D721Med (cell line): ENCODE data around the gene UNC13A.

Experiments
- DNase-seq: peaks from one replicate; pipeline ENCODE4 v3.0.0; 2011; ENCODE audit warnings: low spot score; ENCODE audit not compliant: insufficient read length
- FAIRE-seq: peaks from 2 replicates; lab custom pipeline; 2011; peaks lifted over from hg19 to GRCh38; lab: Jason Lieb, UNC
- TF ChIP-seq, protein P1 (sequence below): IDR thresholded peaks from 2 replicates; pipeline ENCODE4 v1.5.1; 2012; ENCODE audit warnings: mild to moderate bottlenecking, control low read depth; ENCODE audit not compliant: insufficient read depth; ENCODE audit errors: missing control alignments

Gene UNC13A

DNA sequence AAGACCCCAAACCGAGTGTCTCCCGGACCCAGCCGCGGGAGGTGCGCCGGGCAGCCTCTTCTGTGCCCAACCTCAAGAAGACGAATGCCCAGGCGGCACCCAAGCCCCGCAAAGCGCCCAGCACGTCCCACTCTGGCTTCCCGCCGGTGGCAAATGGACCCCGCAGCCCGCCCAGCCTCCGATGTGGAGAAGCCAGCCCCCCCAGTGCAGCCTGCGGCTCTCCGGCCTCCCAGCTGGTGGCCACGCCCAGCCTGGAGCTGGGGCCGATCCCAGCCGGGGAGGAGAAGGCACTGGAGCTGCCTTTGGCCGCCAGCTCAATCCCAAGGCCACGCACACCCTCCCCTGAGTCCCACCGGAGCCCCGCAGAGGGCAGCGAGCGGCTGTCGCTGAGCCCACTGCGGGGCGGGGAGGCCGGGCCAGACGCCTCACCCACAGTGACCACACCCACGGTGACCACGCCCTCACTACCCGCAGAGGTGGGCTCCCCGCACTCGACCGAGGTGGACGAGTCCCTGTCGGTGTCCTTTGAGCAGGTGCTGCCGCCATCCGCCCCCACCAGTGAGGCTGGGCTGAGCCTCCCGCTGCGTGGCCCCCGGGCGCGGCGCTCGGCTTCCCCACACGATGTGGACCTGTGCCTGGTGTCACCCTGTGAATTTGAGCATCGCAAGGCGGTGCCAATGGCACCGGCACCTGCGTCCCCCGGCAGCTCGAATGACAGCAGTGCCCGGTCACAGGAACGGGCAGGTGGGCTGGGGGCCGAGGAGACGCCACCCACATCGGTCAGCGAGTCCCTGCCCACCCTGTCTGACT, 39.0 kb upstream of the UNC13A start:
- DNase-seq (no peak), FAIRE-seq (no peak)
- TF ChIP-seq, protein P1, sequence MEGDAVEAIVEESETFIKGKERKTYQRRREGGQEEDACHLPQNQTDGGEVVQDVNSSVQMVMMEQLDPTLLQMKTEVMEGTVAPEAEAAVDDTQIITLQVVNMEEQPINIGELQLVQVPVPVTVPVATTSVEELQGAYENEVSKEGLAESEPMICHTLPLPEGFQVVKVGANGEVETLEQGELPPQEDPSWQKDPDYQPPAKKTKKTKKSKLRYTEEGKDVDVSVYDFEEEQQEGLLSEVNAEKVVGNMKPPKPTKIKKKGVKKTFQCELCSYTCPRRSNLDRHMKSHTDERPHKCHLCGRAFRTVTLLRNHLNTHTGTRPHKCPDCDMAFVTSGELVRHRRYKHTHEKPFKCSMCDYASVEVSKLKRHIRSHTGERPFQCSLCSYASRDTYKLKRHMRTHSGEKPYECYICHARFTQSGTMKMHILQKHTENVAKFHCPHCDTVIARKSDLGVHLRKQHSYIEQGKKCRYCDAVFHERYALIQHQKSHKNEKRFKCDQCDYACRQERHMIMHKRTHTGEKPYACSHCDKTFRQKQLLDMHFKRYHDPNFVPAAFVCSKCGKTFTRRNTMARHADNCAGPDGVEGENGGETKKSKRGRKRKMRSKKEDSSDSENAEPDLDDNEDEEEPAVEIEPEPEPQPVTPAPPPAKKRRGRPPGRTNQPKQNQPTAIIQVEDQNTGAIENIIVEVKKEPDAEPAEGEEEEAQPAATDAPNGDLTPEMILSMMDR: no peak

GRCh38 chr19:17726136-17726741, 38.1 kb upstream of the UNC13A start:
- TF ChIP-seq, protein P1: no peak
- no peak for FAIRE-seq
- DNase-seq: no peak

- no peak for FAIRE-seq
- TF ChIP-seq, protein P1: peak; percentile 44
- no peak for DNase-seq
Measured at GRCh38 chr19:17725422-17726078, 37.4 kb upstream of the UNC13A start.

GRCh38 chr19:17724655-17725054, 36.5 kb upstream of the UNC13A start:
- DNase-seq (no peak), FAIRE-seq (no peak)
- TF ChIP-seq, protein P1: no peak

DNA sequence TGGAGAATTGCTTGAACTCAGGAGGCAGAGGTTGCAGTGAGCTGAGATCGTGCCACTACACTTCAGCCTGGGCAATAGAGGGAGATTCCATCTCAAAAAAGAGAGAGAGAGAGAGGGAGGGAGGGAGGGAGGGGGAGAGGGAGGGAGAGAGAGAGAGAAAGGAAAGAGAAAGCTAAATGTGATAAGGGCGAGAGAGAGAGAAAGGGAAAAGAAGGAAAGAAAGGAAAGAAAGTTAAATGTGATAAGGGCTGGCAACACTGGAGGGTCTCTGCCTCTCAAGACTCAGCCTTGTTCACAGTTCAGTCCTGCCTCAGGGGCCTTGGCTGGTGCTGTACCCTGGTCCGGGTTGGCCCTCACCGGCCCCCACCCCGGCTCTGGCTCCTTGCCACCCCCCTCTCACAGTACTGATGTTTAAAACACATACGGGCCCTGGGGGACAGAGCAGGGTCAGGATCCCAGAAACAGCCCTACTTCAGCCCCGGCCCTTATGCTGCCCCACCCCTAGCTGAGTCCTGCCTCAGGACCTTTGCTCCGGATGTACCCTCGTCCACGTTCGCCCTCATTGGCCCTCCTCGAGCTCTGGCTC, 34.6 kb upstream of the UNC13A start:
- TF ChIP-seq, protein P1: no peak
- FAIRE-seq (no peak), DNase-seq (no peak)

GRCh38 chr19:17721821-17722220, 33.7 kb upstream of the UNC13A start:
- no peak for FAIRE-seq
- no peak for DNase-seq
- TF ChIP-seq, protein P1: no peak
